ENCODE measurements around the gene PLPP3. TPM values are rescaled to one million over a fixed set of nuclear protein-coding genes. Genes with fewer than 3 reads are reported as not detected.

PLPP3 gene
- total RNA-seq, 1 experiment from 2014 or later = 0.39 TPM

- CTCF ChIA-PET = no interaction called here
- TF ChIP-seq CTCF (conservative IDR thresholded peaks at IDR 0.05; ENCODE audit: low read depth, low read length) (no peak), EZH2 (IDR thresholded peaks at IDR 0.05; ENCODE audit: borderline replicate concordance, low read depth, low read length, poor library complexity, severe bottlenecking) (peak; percentile 95)
- DNase-seq (ENCODE audit: low spot score) = no peak
- intact Hi-C loops (cut with micrococcal nuclease; ENCODE audit: unreplicated experiment) = no loop called here
- peaks cover 56% of the 10 kb centered on the region for H3K27me3 ChIP-seq (replicated peaks; ENCODE audit: insufficient read depth, low read depth, low read length, poor library complexity)
- H3K36me3 ChIP-seq (ENCODE audit: insufficient read depth, low read length, poor library complexity, severe bottlenecking) = no peaks in the 10 kb centered on the region
- H3K4me1 ChIP-seq (ENCODE audit: insufficient read depth, low read length, poor library complexity, severe bottlenecking) = no peaks in the 10 kb centered on the region
- no peaks in the 10 kb centered on the region for H3K9me3 ChIP-seq (ENCODE audit: low read depth, low read length, poor library complexity, severe bottlenecking)
- POLR2A ChIA-PET (ENCODE audit: low non-redundant PET) = no interaction called here
- H3K4me3 ChIP-seq (ENCODE audit: low read depth, low read length, poor library complexity, severe bottlenecking) = no peak overlapping the region
- BruUV-seq (replicated peaks) = no TSS peak
- H3K27ac ChIP-seq (ENCODE audit: low read depth, low read length, poor library complexity, severe bottlenecking) = no peak overlapping the region
Measured at GRCh38 chr1:56477164-56478111, 101.9 kb downstream of the PLPP3 start.

- Histone ChIP-seq H3K27ac (ENCODE audit: low read depth, low read length, poor library complexity, severe bottlenecking) (no peak overlapping the region), H3K4me1 (ENCODE audit: insufficient read depth, low read length, poor library complexity, severe bottlenecking) (no peaks in the 10 kb centered on the region), H3K9me3 (ENCODE audit: low read depth, low read length, poor library complexity, severe bottlenecking) (no peaks in the 10 kb centered on the region), H3K27me3 (replicated peaks; ENCODE audit: insufficient read depth, low read depth, low read length, poor library complexity) (peaks cover 53% of the 10 kb centered on the region), H3K4me3 (ENCODE audit: low read depth, low read length, poor library complexity, severe bottlenecking) (no peak overlapping the region), H3K36me3 (ENCODE audit: insufficient read depth, low read length, poor library complexity, severe bottlenecking) (no peaks in the 10 kb centered on the region)
- intact Hi-C loops (cut with micrococcal nuclease; ENCODE audit: unreplicated experiment) = no loop called here
- no peak for DNase-seq (ENCODE audit: low spot score)
- BruUV-seq (replicated peaks) = no TSS peak
- ChIA-PET POLR2A (ENCODE audit: low non-redundant PET) (no interaction called here), CTCF (no interaction called here)
- TF ChIP-seq EZH2 (IDR thresholded peaks at IDR 0.05; ENCODE audit: borderline replicate concordance, low read depth, low read length, poor library complexity, severe bottlenecking) = no peak
- TF ChIP-seq CTCF (conservative IDR thresholded peaks at IDR 0.05; ENCODE audit: low read depth, low read length) = no peak
Measured at GRCh38 chr1:56473582-56474270, 105.6 kb downstream of the PLPP3 start.

GRCh38 chr1:56472860-56473259, 106.5 kb downstream of the PLPP3 start:
- intact Hi-C loops (cut with micrococcal nuclease; ENCODE audit: unreplicated experiment) = no loop called here
- CTCF ChIA-PET = no interaction called here

More at GRCh38 chr1:56472860-56473259, 106.5 kb downstream of the PLPP3 start:
- Histone ChIP-seq H3K27me3 (replicated peaks; ENCODE audit: insufficient read depth, low read depth, low read length, poor library complexity) (peaks cover 44% of the 10 kb centered on the region), H3K9me3 (ENCODE audit: low read depth, low read length, poor library complexity, severe bottlenecking) (no peaks in the 10 kb centered on the region), H3K36me3 (ENCODE audit: insufficient read depth, low read length, poor library complexity, severe bottlenecking) (no peaks in the 10 kb centered on the region), H3K4me1 (ENCODE audit: insufficient read depth, low read length, poor library complexity, severe bottlenecking) (no peaks in the 10 kb centered on the region), H3K27ac (ENCODE audit: low read depth, low read length, poor library complexity, severe bottlenecking) (no peak overlapping the region), H3K4me3 (ENCODE audit: low read depth, low read length, poor library complexity, severe bottlenecking) (no peak overlapping the region)
- TF ChIP-seq CTCF (conservative IDR thresholded peaks at IDR 0.05; ENCODE audit: low read depth, low read length) (no peak), EZH2 (IDR thresholded peaks at IDR 0.05; ENCODE audit: borderline replicate concordance, low read depth, low read length, poor library complexity, severe bottlenecking) (no peak)
- no peak for DNase-seq (ENCODE audit: low spot score)
- POLR2A ChIA-PET (ENCODE audit: low non-redundant PET) = no interaction called here
- no TSS peak for BruUV-seq (replicated peaks)

Data from A673 (cell line).